ENCODE data around the gene TJP2.
"Not testable (repeated sequence)": the region's sequence is repeated elsewhere in the genome, so short reads cannot be mapped to it uniquely, and the experiment has no call there.

The TJP2 gene

GRCh38 chr9:69164573-69164972, 9.5 kb upstream of the TJP2 start:
- DNase-seq: not testable (repeated sequence)

DNA sequence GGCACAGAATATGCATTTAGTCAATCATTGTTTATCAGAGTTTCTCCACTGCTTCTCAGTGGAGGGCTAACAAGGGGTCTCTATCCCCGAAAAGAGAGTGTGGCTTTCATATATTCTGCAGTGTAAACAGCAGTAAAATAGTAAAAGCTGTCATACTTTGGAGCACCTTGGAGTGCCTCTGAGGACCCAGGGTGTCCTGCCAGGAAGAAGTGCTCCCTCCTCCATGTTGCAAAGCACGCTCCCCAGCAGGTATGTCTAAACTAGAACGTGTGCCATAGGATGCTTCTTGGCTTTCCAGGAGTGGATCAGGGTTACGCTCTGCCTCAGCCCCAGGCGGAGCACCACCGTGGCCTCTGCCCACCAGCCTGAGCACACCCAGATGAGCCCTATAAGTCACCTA, 8.5 kb upstream of the TJP2 start:
- DNase-seq: no peak

GRCh38 chr9:69168709-69169217, 5.3 kb upstream of the TJP2 start:
- peak; percentile 93 for DNase-seq

DNA sequence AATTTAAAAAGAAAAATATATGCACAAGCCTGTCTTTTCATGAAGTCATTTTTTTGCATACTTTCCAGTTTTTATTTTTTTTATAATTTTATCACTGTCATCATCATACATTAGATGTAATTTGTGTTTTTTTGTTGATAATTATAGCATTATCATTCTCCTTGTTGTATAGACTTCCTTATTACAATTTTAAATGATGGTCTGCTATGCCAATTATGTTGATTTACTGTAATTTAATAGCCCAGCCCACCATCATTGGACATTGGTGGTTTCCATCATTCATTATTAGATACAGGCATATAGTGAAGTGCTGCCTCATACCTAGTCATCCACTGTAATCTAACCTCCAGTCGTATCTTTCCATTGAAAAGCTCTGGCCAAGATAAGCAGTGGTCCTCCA, 3.8 kb upstream of the TJP2 start:
- no peak for DNase-seq

- DNase-seq: no peak
These were observed 3.0 kb upstream of the TJP2 start for GRCh38 chr9:69171049-69171448.

DNA sequence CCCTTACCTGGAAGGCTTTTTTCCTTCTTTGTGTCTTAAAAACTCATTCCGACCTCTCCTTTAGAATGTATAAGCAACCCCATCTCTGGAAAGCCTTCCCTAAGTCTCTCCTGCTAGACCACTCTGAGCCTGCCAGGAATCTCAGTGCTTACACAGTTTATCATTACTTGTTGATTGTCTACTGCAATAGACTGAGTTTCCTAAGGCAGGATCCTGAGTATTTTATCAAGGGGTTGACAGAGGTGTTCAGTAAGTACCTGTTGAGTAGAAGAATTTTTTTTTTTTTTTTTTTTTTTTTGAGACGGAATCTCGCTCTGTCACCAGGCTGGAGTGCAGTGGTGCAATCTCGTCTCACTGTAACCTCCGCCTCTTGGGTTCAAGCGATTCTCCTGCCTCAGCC, 2.6 kb upstream of the TJP2 start:
- DNase-seq: no peak

DNA sequence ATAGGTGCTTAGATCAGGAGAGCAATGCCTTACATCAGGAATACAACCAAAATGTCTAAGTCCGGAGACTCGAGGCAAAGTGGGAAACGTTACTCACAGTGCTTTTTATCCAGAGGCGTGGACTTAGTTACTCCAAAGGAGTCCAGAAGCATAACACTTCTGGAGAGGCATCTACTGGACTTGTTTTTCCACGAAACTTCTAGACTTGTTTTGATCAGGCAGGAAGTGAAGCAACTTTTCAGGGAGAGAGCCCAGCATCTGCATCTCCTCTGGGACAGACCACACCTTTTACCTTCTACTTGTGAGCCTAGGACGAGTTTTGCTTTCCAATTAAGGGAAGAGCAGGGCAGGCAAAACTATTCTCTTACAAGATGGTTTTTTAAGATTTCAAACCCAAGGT, 1.2 kb upstream of the TJP2 start:
- no peak for DNase-seq

DNA sequence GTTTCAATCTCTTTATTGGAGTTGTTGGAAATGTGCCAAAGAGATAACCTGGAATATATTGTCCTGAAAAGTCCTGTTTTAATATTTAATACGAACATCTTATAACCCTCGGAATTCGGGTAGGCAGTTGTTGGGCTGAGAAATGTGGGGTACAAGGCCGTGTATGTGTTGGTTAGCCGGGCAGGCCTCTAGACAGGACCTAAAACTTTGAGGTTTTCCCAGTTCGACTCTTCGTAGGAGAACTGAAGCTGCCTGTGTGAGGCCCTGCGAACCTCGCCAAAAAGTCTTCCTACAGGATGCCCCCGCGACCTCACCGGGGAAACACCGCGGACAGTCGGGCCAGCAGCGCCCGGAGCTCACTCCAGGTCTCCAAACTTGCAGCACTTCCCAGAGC, 583 bp upstream of the TJP2 start:
- no peak for DNase-seq

GRCh38 chr9:69174616-69175463, 763 bp downstream of the TJP2 start:
- DNase-seq: peak; percentile 41

- DNase-seq: no peak
These were observed 1.4 kb downstream of the TJP2 start for GRCh38 chr9:69175486-69175885.

GRCh38 chr9:69176471-69177171, 2.5 kb downstream of the TJP2 start:
- DNase-seq: no peak

GRCh38 chr9:69178583-69179011, 4.5 kb downstream of the TJP2 start:
- DNase-seq: no peak

DNA sequence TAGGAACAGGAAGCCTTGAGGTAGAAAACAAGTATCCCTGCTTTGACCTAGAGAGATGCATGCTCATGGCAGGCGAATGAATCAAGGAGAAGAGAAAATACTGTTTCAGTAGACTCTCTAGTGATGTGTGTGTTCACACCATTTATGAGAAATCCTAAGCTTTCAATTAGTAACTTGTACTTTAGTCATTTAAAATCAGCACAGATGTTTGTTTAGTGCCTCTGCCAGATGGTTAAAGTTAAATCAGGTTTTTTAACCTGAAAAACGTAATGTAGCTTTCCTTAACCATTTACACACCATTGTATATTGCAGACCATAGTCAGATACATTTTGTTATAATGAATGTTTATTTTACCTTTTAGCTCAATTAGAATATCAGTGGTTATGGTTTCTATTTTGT, 5.0 kb downstream of the TJP2 start:
- DNase-seq: no peak

- no peak for DNase-seq
These were observed 6.1 kb downstream of the TJP2 start for GRCh38 chr9:69180200-69180599.

- DNase-seq: peak; percentile 40
These were observed 6.6 kb downstream of the TJP2 start for GRCh38 chr9:69180670-69181069.

DNA sequence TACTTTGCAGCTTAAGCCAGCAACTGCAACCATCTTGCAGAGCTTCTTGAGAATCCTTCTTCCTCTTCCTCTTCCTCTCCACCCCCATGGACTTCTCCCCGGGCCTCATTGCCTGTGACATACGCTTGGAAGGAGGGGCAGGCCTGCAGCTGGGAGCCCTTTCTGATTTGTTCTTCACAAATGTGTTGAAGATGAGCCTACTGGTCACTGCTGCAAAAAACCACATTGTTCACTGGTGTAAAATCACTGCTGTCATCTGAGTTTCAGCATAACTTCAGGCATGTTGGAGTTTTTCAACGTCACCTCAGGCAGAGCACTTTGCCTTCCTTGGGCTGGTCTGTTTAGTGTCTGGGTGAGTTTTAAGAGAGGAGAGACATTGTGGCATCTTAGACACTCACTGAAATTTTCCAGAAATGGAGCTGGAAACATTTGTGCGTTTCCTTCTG, 7.9 kb downstream of the TJP2 start:
- no peak for DNase-seq

DNA sequence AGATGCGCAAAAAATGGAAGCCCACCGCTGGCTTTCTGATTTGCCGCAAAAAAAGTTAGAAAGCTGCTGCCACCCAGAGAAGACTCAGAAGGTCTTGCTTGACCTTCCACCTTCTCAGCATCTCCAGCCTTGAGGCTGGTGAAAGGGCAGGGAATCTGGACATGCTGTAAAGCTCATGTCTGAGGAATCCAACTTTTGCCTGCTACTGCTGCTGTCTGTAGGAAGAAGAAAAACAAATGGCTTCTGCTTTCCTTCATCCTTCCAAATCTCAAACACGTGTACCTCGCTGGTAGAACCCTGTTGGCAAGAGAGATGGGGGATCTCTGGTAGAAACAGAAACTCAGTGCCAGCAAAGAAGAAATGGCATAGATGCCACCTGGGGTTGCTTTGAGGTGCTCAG, 10.2 kb downstream of the TJP2 start:
- DNase-seq: no peak

- no peak for DNase-seq
These were observed 12.9 kb downstream of the TJP2 start for GRCh38 chr9:69186841-69187611.

DNA sequence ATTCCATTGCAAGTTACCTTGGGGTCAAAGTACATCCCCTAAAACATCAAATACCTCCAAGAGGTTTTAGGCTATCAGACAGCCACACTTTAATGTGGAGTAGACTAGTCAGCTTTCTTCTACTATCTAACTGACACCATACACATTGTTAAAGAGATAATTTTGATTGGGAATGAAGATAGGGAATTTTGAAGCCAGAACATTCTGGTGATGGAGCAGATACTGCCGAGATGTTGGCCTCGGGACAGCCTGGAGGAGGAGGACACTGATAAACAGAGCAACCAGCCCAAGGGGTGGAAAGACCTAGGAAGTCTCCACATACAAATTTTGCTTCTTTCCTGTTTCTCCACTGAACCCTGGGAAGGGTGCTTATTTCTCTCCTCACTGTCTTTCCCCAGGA, 14.9 kb downstream of the TJP2 start:
- no peak for DNase-seq

DNA sequence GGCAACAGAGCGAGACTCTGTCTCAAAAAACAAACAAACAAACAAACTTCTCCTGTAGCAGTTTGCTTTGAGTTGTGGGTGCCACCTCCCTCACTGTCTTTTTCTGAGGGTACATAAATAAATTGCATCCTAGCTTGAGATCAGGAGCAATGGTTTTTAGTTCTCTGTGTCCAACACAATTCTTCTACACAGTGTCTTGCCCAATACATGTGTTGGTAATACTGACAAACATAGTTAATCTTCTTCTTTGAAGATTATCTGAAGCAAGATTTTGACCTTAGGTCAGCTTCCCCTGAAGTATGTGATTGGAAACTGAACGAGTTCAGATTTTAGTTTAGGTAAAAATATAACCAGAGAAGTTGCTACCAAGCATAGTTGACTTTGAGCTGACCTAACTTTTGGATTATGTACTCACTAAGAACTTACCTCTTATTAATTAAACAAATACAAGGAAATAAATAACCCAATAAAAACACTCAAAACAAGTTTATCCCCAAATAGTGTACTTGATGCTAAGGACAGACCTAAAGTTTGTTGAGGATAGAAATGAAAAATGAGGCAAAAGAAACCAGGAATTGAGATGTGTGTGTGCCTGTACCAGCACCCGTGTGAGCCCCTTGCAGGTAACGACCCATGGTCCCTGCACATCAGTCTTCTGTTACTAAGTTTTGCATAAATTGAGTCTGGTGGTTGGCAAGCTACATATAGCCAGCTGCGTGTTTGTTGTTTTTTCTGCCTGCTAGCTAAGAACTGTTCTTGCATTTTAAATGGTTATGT, 16.2 kb downstream of the TJP2 start:
- DNase-seq: no peak

GRCh38 chr9:69190863-69191181, 16.7 kb downstream of the TJP2 start:
- DNase-seq: peak; percentile 42

- no peak for DNase-seq
These were observed 17.2 kb downstream of the TJP2 start for GRCh38 chr9:69191231-69191630.

DNA sequence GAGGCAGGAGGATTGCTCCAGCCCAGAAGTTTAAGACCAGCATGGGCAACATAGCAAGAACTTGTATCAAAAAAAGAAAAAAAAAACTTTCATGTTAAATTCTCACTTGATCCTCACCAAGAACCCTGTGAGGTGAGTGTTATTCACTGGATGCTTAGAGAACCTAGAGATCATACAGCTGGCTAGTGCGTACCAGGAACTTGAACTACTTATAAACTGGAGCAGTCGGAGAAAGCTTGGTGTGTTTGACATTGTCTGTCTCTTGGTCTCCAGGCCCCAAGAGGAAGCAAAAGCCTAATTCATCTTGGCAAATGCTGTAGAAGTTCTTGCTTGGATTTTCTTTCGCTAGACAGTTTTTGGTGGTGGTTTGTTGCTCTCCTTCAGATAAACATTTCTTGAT, 18.1 kb downstream of the TJP2 start:
- peak; percentile 16 for DNase-seq

Data from NCI-H510A treated with DMSO at 0.1 percent for 48 hours (cell line).